HG03066 (cell line): Measurements from ENCODE around the gene PREB.

Experiments used
- ATAC-seq: cut with Tn5 transposase; IDR thresholded peaks from one replicate; pipeline ENCODE4 v1.9.1; 2021; ENCODE audit warnings: low read depth; ENCODE audit not compliant: unreplicated experiment

Gene PREB

GRCh38 chr2:27083410-27084296 lies 50.8 kb downstream of the PREB start:
- ATAC-seq, result no peak

DNA sequence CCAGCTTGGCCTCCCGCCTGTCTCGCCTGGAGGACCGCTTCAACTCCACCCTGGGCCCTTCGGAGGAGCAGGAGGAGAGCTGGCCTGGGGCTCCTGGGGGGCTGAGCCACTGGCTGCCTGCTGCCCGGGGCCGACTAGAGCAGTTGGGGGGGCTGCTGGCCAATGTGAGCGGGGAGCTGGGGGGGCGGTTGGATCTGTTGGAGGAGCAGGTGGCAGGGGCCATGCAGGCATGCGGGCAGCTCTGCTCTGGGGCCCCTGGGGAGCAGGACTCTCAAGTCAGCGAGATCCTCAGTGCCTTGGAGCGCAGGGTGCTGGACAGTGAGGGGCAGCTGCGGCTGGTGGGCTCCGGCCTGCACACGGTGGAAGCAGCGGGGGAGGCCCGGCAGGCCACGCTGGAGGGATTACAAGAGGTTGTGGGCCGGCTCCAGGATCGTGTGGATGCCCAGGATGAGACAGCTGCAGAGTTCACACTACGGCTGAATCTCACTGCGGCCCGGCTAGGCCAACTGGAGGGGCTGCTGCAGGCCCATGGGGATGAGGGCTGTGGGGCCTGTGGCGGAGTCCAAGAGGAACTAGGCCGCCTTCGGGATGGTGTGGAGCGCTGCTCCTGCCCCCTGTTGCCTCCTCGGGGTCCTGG lies 51.5 kb downstream of the PREB start:
- ATAC-seq, result no peak

- no peak for ATAC-seq
These were observed 52.3 kb downstream of the PREB start for GRCh38 chr2:27081984-27082772.
